HS-27A (cell line): ENCODE results near the gene VGLL3.

ENCODE experiments used
- DNase-seq: peaks from one replicate; pipeline ENCODE4 v3.0.0-alpha.2; 2012; ENCODE audit warnings: low read depth, missing footprints

The VGLL3 gene

GRCh38 chr3:86950717-86951116 is 40.2 kb downstream of the VGLL3 start:
- no peak for DNase-seq

- DNase-seq = no peak
These were observed 41.1 kb downstream of the VGLL3 start for GRCh38 chr3:86949850-86950249.

DNA sequence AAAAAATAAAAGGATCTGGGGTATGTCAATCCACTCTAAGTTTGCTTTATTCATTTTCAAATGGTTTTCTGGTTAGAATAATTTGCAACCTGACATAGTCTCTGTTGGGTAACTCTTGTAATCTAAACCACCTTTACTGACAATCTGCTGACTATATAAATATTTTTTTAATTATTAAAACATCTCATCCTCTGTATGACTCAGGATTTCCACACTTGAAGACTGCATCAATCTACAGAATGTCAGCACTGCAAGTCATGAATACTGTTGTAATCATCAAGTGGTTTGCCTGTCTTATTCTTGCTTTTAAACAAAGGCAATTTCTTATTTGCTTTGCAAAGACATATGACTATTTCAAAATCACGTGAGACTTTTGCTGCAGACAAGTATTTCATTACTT is 42.1 kb downstream of the VGLL3 start:
- DNase-seq = no peak

DNA sequence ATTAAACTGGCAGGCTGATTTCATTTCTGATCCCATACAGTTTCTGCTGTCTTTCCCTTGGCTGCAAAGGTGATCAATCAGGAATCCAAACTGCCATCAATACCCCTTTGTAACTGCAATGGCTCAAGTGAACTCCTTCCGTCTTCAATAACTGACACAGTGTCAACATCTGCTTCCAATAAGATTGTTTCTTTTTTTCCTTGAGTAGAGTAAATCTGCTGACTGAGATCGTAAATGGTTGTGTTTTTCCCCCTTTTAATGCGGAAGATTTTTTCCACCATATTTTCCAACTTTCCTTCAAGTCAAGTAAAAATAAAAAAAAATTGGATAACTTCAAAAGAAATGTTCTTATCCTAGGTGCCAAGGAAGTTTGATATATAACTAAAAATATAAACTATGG is 48.7 kb downstream of the VGLL3 start:
- DNase-seq = no peak

DNA sequence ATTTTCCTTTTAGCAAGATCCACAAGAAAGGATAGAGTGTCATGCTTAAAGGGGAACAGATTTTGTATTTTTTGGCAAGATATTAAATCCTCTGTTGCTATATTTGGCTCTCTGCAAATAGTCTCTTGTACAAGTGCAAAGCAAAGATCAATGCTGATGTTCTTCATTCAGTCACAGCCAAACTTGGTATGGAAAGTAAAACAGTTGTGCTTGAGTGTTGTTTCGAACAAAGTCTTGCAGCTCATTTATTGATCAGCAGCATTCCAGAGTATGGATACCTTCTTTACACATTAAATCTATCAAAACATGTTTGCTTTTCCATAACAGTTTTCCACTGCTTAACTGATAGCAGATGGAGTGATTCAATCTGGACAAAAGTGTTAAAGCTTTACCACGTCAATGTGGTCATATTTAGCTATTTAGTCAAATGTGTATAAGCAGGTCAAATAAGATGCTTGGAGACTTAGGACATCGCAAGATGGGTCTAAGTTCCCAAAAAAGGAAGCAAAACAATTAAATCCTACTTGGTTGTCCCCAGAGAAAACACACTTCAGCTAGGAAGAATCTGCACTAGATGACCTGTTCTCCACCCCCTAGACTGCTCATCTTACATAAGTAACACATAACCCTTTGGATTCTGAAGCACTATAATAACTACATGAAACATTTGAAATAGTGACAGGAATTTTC is 52.4 kb downstream of the VGLL3 start:
- no peak for DNase-seq

- no peak for DNase-seq
These were observed 53.6 kb downstream of the VGLL3 start for GRCh38 chr3:86937306-86937791.

DNA sequence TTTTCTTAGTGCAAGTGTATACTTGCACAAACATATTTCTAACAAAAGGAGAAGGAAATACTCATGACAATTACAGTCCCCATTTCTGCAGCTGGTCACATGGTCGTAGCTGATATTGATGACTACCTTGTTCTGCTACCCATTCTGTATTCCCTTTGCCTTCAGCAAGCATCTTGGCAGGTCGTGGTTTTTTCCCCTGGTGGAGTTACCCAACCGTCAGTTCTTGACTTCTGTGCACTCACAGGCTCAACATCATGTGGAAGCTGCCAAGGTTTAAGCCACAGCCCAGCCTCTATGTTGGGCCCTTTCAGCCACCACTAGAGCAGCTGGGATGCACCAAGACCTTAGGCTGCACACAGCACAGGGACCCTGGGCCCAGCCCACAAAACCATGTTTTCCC is 56.1 kb downstream of the VGLL3 start:
- no peak for DNase-seq

DNA sequence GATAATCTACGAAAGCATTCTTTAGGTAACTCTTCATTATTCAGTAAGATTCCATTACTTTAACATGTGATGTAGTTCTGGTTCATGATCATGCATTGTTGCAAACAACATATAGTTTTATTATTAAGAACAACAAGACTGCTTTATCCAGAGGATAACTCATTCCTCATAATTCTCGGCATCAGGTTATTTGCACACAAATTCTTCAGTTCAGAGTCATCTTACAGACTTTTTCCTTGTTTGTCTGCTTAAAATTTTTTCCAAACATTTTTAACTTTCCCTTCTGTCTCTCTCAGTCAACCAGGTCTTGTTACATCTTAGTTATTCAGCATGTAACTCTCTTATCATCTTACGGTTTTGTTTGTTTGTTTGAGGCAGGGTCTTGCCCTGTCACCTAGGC is 60.1 kb downstream of the VGLL3 start:
- DNase-seq = no peak

- DNase-seq = no peak
These were observed 60.8 kb downstream of the VGLL3 start for GRCh38 chr3:86930181-86930580.

GRCh38 chr3:86929046-86929445 is 61.9 kb downstream of the VGLL3 start:
- DNase-seq = no peak

DNA sequence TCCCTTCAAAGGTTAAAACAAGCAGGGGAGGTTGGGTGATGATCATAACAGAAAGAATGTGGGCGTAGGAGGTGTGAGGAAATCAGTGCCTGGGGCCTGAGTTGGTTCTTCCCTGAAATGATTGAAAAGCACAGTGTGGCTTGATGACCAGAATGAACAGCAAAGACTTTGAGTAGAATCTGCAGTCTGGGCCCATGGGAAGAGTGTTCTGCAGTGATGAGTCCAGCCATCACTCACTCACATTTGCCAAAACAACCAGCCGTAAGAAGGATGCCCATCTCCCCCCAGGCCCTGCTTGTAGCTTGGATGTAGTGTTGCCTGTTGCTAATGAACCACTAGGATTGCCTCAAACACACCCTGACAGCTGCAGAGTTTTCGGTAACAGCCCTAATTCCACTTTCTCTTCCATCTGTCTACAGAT is 67.9 kb downstream of the VGLL3 start:
- DNase-seq = no peak

DNA sequence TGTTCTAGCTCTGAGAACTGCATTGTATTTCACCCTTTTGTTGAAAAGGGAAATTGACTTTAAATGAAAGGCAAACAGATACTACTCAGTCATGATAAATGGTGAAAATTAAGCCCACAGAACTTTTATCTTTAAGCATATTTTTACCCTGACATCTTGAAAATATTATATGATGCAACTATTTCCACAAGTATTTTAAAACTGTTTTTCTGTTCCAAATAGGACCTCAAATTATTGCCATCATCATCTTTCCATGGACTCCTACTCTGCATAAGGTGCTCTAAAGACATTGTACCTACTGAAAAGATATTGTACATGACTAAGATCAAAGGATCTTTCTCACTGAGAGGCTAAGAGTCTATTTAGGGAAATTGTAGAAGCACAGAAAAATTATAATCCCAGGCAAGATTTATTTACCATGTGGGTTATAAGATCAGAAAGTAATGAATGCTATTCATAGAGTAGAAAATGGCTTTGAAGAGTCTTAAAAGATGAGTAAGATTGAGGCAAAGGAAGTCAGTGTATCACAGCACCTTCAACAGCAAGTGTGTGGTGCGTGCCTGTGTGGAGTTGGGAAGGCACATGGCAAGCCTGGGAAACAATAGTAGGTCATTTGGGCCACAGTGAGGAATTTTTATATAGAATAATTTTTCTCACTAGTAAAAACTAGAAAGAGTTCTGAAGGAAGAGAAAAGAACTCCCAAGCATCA is 68.8 kb downstream of the VGLL3 start:
- DNase-seq = no peak

DNA sequence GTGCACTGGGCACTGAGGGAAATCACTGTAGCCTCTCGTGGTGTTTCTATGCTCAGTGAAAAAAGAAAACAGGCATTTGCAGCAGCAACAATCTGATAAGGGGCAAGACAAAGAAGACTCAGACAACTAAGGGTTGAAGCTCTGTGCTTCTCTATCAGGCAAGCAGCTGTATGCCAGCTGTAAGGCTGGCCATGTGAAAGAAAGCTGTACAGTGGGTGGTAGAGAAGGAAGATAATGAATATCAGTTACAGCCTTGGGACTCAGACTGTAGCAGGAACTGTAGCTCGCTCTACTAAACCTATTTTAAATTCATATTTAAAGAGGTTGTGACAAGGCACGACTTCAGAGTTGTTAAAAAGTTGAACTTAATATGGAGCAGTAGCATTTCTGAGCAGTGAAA is 76.3 kb downstream of the VGLL3 start:
- no peak for DNase-seq

DNA sequence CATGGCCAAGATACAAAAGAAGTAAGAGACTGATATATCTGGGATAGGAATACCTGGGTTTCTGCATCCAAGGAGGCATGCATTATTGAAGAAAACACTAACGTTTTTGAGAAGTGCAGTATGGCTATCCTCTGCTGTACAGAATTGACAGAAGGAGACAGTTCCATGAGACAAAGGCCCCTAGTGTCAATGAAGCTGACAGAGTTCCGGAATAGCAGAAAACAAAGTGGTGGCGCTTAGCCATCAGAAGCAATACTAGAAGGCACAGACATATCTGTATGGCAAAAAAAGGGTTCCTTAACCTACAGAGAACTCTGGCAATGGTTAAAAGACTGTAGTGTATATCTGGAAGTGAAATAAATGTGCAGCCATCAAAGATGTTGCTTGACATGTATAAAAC is 77.8 kb downstream of the VGLL3 start:
- no peak for DNase-seq

GRCh38 chr3:86895202-86895601 is 95.7 kb downstream of the VGLL3 start:
- no peak for DNase-seq

DNA sequence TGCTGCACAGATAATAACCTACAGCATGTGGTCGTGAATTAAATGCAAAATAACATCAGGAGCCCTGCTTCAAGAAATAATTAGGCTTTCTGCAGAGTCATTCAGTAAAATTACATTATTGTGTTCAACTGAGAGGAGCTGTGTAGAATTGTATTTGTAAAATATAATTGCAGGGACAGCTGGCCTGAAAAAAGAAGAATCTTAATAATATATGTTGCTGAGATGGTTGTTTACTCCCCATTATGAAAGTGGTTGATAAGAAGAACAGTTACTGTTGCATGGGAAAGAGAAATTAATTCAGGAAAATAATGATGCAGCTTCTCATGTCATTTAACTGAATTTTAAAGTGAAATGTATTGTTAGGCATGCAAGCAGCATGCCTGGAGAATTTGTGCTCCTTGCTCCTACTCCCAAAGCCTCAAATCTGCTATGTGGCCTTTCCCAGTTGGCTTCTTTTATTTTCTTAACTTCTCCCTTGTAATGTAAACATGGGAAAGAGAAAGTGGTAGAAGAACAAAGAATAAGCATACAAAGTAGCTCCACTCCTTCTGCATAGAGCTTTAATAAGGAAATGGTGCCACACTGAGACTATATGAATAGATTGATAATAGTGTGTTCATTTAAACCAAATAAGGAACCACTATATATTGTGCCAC is 100.1 kb downstream of the VGLL3 start:
- DNase-seq = no peak
